Pancreas (tissue), 10 donors: ENCODE data around the gene SLC12A8. TPM values are rescaled to one million over a fixed set of nuclear protein-coding genes. Genes with fewer than 3 reads are reported as not detected.

Experiments used
- ATAC-seq, 4 donors: fragments of 200-7000 bp; cut with Tn5 transposase; one replicate each; pipeline versions ENCODE4 v1.8.0 to v1.9.1; 2020; ENCODE audit warnings: mild to moderate bottlenecking in 4 of 4, moderate library complexity in 4 of 4
- DNase-seq, 6 donors: peaks; one replicate each; pipeline ENCODE4 v3.0.0-alpha.2; 2020
- FAIRE-seq: peaks from 2 replicates; lab custom pipeline; 2012; peaks lifted over from hg19 to GRCh38; lab: Jason Lieb, UNC
- H3K27ac ChIP-seq, 4 donors: fragments of 200-600 bp; sonication (generic); 1 replicate in 3 of 4; 2 replicates in 1 of 4; pipeline versions ENCODE4 v1.5.0 to v1.8.0; 2020
- H3K27me3 ChIP-seq, 4 donors: fragments of 200-600 bp; one replicate each; pipeline ENCODE4 v1.8.0; 2021
- H3K36me3 ChIP-seq, 3 donors: fragments of 200-600 bp; sonication (generic) in 1 of 3; one replicate each; pipeline versions ENCODE4 v1.5.0 to v1.8.0; 2020 to 2021
- H3K4me1 ChIP-seq, 3 donors: fragments of 200-600 bp; one replicate each; pipeline ENCODE4 v1.8.0; 2021
- H3K4me3 ChIP-seq, 4 donors: fragments of 200-600 bp; sonication (generic) in 2 of 4; one replicate each; pipeline versions ENCODE4 v1.5.0 to v1.8.0; 2020 to 2021
- H3K9me3 ChIP-seq, 4 donors: fragments of 200-600 bp; one replicate each; pipeline ENCODE4 v1.8.0; 2021
- WGBS, 2 donors: extraction: QIAGEN DNeasy Blood & Tissue Kit; methylation state at CpG; one replicate each; pipeline ENCODE4 v1.1.7; 2013; 5-methylcytosine and 5-hydroxymethylcytosine counted together
- intact Hi-C, 3 donors: fragments of 100-400 bp; cut with DNase I; formaldehyde crosslinking; loops; one replicate each; pipeline versions ENCODE4 v1.11.1 to v1.14.2; 2022
- polyA plus RNA-seq, 2 donors: library from polyadenylated mRNA; stranded (reverse); fragments of 200-250 nt; gene quantifications; one replicate each; pipeline ENCODE4 v1.2.3, GENCODE V29; 2013
- total RNA-seq, 6 donors: library from RNA; stranded (reverse); fragmentation: NEBNext Ultra II Directional in 4 of 6; extraction: Animal tissue kit (Norgen Biotek cat#: 25700) in 4 of 6; gene quantifications; one replicate each; pipeline versions ENCODE4 v1.2.1 to v1.2.4, GENCODE V29; 2021 to 2023
- TF ChIP-seq, protein P1 (sequence below), 4 donors: fragments of 200-600 bp; sonication (generic) in 3 of 4; IDR thresholded peaks; one replicate each; pipeline versions ENCODE4 v1.5.0 to v1.8.0; 2021; ENCODE audit warnings: antibody characterized with exemption in 4 of 4
- donor health status: healthy with polysubstance abuse.
- donor health status: DM: no; HTN: no; CAD: no; lungs with moderate emphysema.
- donor health status: DM: no; HTN: no; CAD: no.
- donor health status: control.
- donor health status: control.
- donor health status: Bipolar disorder and iron deficiency.
- donor health status: DM: yes; HTN: yes; CAD: no.
- donor health status: DM: no; HTN: no; CAD: no.
- donor health status: DM: no; HTN: no; CAD: no.
- donor health status: DM: yes; HTN: yes; CAD: no.

Gene SLC12A8
- total and polyA plus RNA-seq, 8 donors, result 6.6 to 16.2 (median 12.5) TPM

GRCh38 chr3:125062904-125063618, 149.5 kb downstream of the SLC12A8 start:
- FAIRE-seq (no peak), ATAC-seq (peak; percentile 43 to 76 (median 70)), DNase-seq (peak in 3 of 6 donors; percentile 45 to 61 (median 48))
- WGBS, 2 donors, result 8 to 14% methylated on average over 7 of the region's 7 CpGs
- H3K36me3 ChIP-seq, result no peaks in the 10 kb centered on the region
- H3K27me3 ChIP-seq, result no peaks in the 10 kb centered on the region
- no peak overlapping the region for H3K4me3 ChIP-seq
- H3K4me1 ChIP-seq, result peaks cover 3 to 12% (median 11%) of the 10 kb centered on the region in 3 donors
- TF ChIP-seq, protein P1, sequence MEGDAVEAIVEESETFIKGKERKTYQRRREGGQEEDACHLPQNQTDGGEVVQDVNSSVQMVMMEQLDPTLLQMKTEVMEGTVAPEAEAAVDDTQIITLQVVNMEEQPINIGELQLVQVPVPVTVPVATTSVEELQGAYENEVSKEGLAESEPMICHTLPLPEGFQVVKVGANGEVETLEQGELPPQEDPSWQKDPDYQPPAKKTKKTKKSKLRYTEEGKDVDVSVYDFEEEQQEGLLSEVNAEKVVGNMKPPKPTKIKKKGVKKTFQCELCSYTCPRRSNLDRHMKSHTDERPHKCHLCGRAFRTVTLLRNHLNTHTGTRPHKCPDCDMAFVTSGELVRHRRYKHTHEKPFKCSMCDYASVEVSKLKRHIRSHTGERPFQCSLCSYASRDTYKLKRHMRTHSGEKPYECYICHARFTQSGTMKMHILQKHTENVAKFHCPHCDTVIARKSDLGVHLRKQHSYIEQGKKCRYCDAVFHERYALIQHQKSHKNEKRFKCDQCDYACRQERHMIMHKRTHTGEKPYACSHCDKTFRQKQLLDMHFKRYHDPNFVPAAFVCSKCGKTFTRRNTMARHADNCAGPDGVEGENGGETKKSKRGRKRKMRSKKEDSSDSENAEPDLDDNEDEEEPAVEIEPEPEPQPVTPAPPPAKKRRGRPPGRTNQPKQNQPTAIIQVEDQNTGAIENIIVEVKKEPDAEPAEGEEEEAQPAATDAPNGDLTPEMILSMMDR (IDR thresholded peaks at IDR 0.05), result no peak
- H3K9me3 ChIP-seq, result no peaks in the 10 kb centered on the region
- intact Hi-C loops, result no loop called here
- H3K27ac ChIP-seq, result peak overlapping the region in 2 of 4 donors; percentile 15 to 19

DNA sequence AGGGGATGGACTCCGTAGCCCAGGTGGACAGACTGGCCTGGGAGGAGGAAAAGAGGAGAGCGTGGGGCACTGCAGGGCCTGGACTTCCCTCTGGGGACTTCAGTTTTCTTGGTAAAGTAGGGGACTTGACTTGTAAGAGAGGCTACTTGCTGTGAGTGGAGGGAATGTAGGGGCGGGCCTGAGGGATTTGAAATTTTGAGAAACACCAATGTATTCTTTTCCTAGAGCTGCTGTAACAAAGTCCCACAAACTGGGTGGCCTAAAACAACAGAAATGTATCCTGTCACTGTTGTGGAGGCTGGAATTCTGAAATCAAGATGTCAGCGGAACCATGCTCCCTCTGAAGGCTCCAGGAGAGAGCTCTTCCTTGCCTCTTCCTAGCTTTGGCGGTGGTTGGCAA, 150.9 kb downstream of the SLC12A8 start:
- TF ChIP-seq, protein P1 (IDR thresholded peaks at IDR 0.05), result no peak
- Histone ChIP-seq H3K9me3 (no peaks in the 10 kb centered on the region), H3K36me3 (no peaks in the 10 kb centered on the region), H3K4me3 (no peak overlapping the region), H3K27ac (no peak overlapping the region), H3K4me1 (peaks cover 3 to 12% (median 11%) of the 10 kb centered on the region in 3 donors), H3K27me3 (no peaks in the 10 kb centered on the region)
- intact Hi-C loops, result no loop called here
- 91 to 94% methylated on average over 5 of the region's 5 CpGs for WGBS, 2 donors
- ATAC-seq (no peak), DNase-seq (no peak), FAIRE-seq (no peak)

- no peaks in the 10 kb centered on the region for H3K9me3 ChIP-seq
- no peak overlapping the region for H3K4me3 ChIP-seq
- 72 to 74% methylated on average over 4 of the region's 4 CpGs for WGBS, 2 donors
- H3K36me3 ChIP-seq, result no peaks in the 10 kb centered on the region
- TF ChIP-seq, protein P1 (IDR thresholded peaks at IDR 0.05), result no peak
- peaks cover 3 to 12% (median 11%) of the 10 kb centered on the region in 3 donors for H3K4me1 ChIP-seq
- intact Hi-C loops, result no loop called here
- DNase-seq (no peak), FAIRE-seq (no peak), ATAC-seq (peak in 1 of 4 donors; percentile 28)
- H3K27ac ChIP-seq, result no peak overlapping the region
- H3K27me3 ChIP-seq, result no peaks in the 10 kb centered on the region
Observed at GRCh38 chr3:125061170-125061569, 151.4 kb downstream of the SLC12A8 start.

DNA sequence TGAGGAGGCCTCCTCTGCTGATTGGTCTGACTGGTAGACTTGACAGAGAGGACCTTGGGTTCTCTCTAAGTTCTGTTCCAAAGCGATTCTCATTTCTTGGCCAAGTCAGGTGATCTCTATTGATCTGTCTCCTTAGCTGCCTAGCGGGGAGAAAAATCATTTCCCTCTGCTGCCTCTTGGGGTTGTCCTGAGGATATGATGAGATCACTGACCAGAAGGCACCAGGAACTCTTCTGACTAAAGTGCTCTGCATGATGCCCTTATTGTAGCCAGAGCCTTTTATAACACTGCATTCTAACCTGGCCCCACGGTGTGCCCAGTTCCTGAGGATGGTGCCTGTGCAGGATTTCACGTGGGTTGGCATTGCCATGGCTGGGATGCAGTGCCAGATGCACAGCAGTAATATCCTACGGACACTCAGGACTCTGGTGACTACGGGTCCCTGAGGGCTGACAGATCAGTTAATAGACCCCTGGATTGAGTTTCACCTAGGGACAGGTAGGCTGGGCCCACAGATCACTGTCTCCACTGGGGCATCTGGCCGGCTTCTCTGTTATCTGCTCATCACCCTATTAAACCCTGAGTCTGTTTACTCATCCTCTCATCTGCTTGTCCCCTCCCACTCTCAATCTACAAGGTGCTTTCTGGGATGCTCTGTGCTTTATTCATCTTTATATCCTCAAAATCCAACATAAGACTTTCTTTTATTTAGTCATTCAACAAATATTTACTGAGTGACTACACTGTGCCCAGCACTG, 152.9 kb downstream of the SLC12A8 start:
- no peak overlapping the region for H3K27ac ChIP-seq
- intact Hi-C loops, result no loop called here
- peaks cover 3 to 12% (median 11%) of the 10 kb centered on the region in 3 donors for H3K4me1 ChIP-seq
- DNase-seq (peak in 2 of 6 donors; percentile 56 to 68), ATAC-seq (peak; percentile 15 to 58 (median 36)), FAIRE-seq (no peak)
- no peaks in the 10 kb centered on the region for H3K36me3 ChIP-seq
- no peak overlapping the region for H3K4me3 ChIP-seq
- TF ChIP-seq, protein P1 (IDR thresholded peaks at IDR 0.05), result peak in 2 of 4 donors; percentile 9 to 22
- 40 to 44% methylated on average over 7 of the region's 7 CpGs for WGBS, 2 donors
- no peaks in the 10 kb centered on the region for H3K27me3 ChIP-seq
- no peaks in the 10 kb centered on the region for H3K9me3 ChIP-seq
